PFSK-1 (cell line): ENCODE results near the gene SNHG17.

Experiments used
- FOXP2 ChIP-seq: optimal IDR thresholded peaks from 2 replicates; pipeline ENCODE3; 2011; ENCODE audit warnings: borderline replicate concordance, control low read depth, inconsistent platforms; ENCODE audit not compliant: insufficient read depth; ENCODE audit errors: extremely low read length, extremely low read depth
- POLR2AphosphoS5 ChIP-seq: IDR thresholded peaks from 2 replicates; pipeline ENCODE4 v1.6.1; 2012; ENCODE audit warnings: low read depth, mild to moderate bottlenecking, control low read depth, low read length, moderate library complexity
- SIN3A ChIP-seq: IDR thresholded peaks from 2 replicates; pipeline ENCODE4 v1.6.1; 2012; ENCODE audit warnings: mild to moderate bottlenecking, low read length, moderate library complexity, borderline replicate concordance; ENCODE audit not compliant: insufficient read depth
- TAF1 ChIP-seq: IDR thresholded peaks from 2 replicates; pipeline ENCODE4 v1.6.1; 2012; ENCODE audit warnings: low read length, control low read depth, borderline replicate concordance; ENCODE audit not compliant: insufficient read depth
- TF ChIP-seq, protein P1 (sequence below), 2 experiments: IDR thresholded peaks; 2 replicates each; pipeline versions ENCODE4 v1.6.1 to v1.8.0; 2011 to 2012; ENCODE audit warnings: low read depth in 2 of 2, low read length in 2 of 2, control low read depth in 1 of 2, inconsistent platforms in 1 of 2, mild to moderate bottlenecking in 1 of 2, moderate library complexity in 1 of 2; ENCODE audit not compliant: insufficient read depth in 1 of 2

DNA sequence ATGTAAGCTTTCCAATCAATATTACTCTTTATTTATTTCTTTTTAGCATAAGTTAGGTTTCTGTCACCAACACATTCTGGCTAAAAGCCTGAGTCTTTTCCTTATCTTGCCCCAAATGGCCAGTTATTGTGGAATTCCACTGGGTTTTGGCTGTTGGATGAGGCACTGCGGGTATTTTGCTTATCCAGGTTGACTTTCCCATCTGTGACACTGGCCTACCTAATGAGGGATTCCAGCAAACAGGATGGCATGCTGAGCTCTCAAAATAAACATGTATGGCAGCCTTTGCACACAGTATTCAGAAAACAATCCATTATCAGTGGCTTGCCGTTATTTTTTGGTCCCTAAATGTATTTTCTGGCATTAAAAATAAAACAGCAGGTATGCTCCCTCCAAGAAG is 31.0 kb upstream of the SNHG17 start:
- no peak for TF ChIP-seq POLR2AphosphoS5
- no peak for TF ChIP-seq TAF1
- no peak for TF ChIP-seq SIN3A
- TF ChIP-seq FOXP2 = no peak
- TF ChIP-seq, protein P1, sequence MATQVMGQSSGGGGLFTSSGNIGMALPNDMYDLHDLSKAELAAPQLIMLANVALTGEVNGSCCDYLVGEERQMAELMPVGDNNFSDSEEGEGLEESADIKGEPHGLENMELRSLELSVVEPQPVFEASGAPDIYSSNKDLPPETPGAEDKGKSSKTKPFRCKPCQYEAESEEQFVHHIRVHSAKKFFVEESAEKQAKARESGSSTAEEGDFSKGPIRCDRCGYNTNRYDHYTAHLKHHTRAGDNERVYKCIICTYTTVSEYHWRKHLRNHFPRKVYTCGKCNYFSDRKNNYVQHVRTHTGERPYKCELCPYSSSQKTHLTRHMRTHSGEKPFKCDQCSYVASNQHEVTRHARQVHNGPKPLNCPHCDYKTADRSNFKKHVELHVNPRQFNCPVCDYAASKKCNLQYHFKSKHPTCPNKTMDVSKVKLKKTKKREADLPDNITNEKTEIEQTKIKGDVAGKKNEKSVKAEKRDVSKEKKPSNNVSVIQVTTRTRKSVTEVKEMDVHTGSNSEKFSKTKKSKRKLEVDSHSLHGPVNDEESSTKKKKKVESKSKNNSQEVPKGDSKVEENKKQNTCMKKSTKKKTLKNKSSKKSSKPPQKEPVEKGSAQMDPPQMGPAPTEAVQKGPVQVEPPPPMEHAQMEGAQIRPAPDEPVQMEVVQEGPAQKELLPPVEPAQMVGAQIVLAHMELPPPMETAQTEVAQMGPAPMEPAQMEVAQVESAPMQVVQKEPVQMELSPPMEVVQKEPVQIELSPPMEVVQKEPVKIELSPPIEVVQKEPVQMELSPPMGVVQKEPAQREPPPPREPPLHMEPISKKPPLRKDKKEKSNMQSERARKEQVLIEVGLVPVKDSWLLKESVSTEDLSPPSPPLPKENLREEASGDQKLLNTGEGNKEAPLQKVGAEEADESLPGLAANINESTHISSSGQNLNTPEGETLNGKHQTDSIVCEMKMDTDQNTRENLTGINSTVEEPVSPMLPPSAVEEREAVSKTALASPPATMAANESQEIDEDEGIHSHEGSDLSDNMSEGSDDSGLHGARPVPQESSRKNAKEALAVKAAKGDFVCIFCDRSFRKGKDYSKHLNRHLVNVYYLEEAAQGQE (IDR thresholded peaks at IDR 0.05; ENCODE audit: insufficient read depth in 1 of 2, low read depth in 2 of 2, low read length in 2 of 2) = no peak
